Activated naive CD8-positive, alpha-beta T cell treated with anti-CD3 and anti-CD28 coated beads for 36 hours (primary cell): ENCODE results near the gene ANOS1. TPM values are rescaled to one million over a fixed set of nuclear protein-coding genes. Genes with fewer than 3 reads are reported as not detected.
A peak's percentile ranks its signal among the peaks of the same experiment; 100 is the strongest.
"Not testable (repeated sequence)": the region's sequence is repeated elsewhere in the genome, so short reads cannot be mapped to it uniquely, and the experiment has no call there.

ENCODE experiments used
- DNase-seq: peaks from one replicate; pipeline ENCODE4 v3.0.0; 2021
- H3K27ac Mint-ChIP-seq: one replicate; pipeline ENCODE4 v1.8.0; 2022; ENCODE audit warnings: mild to moderate bottlenecking, moderate library complexity, mixed read lengths
- H3K27me3 Mint-ChIP-seq: one replicate; pipeline ENCODE4 v1.8.0; 2022; ENCODE audit warnings: mild to moderate bottlenecking, mixed read lengths
- H3K36me3 Mint-ChIP-seq: one replicate; pipeline ENCODE4 v1.8.0; 2021; ENCODE audit warnings: mild to moderate bottlenecking, mixed read lengths
- H3K4me1 Mint-ChIP-seq: one replicate; pipeline ENCODE4 v1.8.0; 2021; ENCODE audit warnings: mixed read lengths
- H3K4me3 Mint-ChIP-seq: one replicate; pipeline ENCODE4 v1.8.0; 2022; ENCODE audit warnings: mild to moderate bottlenecking, moderate library complexity, mixed read lengths
- H3K9me3 Mint-ChIP-seq: one replicate; pipeline ENCODE4 v1.8.0; 2022; ENCODE audit warnings: mixed read lengths
- total RNA-seq, 2 experiments: library from RNA; stranded (reverse); gene quantifications; one replicate each; pipeline ENCODE4 v1.2.3, GENCODE V29; 2021

The ANOS1 gene
- total RNA-seq, result not detected

GRCh38 chrX:8731559-8732395 lies at the start of gene ANOS1:
Gene ANOS1 (minus strand): TSS chrX:8732137. CDS start chrX:8732036, 101 bp downstream.
- Mint-ChIP-seq H3K36me3 (no peaks in the 10 kb centered on the region), H3K27me3 (peaks cover 40% of the 10 kb centered on the region), H3K4me3 (no peak within 1 kb of the TSS), H3K27ac (no peak within 1 kb of the TSS), H3K9me3 (no peaks in the 10 kb centered on the region), H3K4me1 (no peaks in the 10 kb centered on the region)
- DNase-seq, result no peak

DNA sequence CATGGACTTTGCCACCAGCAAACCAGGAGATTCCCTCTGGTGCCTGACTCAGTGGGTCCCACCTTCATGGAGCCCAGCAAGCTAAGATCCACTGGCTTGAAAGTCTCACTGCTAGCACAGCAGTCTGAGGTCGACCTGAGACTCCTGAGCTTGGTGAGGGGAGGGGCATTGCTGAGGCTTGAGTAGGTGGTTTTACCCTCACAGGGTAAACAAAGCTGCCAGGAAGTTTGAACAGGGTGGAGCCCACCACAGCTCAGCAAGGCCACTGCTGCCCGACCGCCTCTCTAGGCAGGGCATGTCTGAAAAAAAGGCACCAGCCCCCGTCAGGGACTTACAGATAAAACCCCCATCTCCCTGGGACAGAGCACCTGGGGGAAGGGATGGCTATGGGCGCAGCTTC lies 41.2 kb upstream of the ANOS1 start:
- Mint-ChIP-seq H3K27ac (no peak overlapping the region), H3K9me3 (peaks cover 11% of the 10 kb centered on the region), H3K36me3 (peaks cover 2% of the 10 kb centered on the region), H3K27me3 (no peaks in the 10 kb centered on the region), H3K4me3 (no peak overlapping the region), H3K4me1 (peaks cover 5% of the 10 kb centered on the region)
- DNase-seq, result no peak

DNA sequence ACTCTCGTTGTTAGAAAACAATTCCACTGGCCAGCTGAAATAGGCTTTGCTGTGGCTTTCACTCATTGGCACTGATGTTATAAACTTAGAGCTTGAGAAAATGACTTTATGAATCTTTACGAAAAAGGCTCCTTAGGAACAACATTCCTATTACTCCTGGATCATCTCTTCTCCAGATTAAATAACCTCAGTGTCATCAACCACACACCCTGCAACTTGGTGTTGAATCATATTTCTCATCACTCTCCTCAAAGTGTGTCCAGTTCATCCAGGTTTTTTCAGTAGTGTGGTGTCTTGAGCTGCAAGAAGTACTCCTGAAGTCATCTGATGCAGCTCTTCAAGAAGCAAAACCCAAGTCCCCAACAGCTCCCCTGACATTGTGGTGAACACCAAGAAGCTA lies 28.1 kb upstream of the ANOS1 start:
- no peak overlapping the region for H3K4me3 Mint-ChIP-seq
- H3K27ac Mint-ChIP-seq, result no peak overlapping the region
- H3K27me3 Mint-ChIP-seq, result peaks cover 4% of the 10 kb centered on the region
- H3K9me3 Mint-ChIP-seq, result no peaks in the 10 kb centered on the region
- no peak for DNase-seq
- peaks cover 2% of the 10 kb centered on the region for H3K4me1 Mint-ChIP-seq
- H3K36me3 Mint-ChIP-seq, result no peaks in the 10 kb centered on the region

GRCh38 chrX:8758706-8759105 lies 26.8 kb upstream of the ANOS1 start:
- not testable (repeated sequence) for DNase-seq, H3K27me3 Mint-ChIP-seq, H3K4me1 Mint-ChIP-seq, H3K27ac Mint-ChIP-seq, H3K36me3 Mint-ChIP-seq, H3K4me3 Mint-ChIP-seq, H3K9me3 Mint-ChIP-seq

DNA sequence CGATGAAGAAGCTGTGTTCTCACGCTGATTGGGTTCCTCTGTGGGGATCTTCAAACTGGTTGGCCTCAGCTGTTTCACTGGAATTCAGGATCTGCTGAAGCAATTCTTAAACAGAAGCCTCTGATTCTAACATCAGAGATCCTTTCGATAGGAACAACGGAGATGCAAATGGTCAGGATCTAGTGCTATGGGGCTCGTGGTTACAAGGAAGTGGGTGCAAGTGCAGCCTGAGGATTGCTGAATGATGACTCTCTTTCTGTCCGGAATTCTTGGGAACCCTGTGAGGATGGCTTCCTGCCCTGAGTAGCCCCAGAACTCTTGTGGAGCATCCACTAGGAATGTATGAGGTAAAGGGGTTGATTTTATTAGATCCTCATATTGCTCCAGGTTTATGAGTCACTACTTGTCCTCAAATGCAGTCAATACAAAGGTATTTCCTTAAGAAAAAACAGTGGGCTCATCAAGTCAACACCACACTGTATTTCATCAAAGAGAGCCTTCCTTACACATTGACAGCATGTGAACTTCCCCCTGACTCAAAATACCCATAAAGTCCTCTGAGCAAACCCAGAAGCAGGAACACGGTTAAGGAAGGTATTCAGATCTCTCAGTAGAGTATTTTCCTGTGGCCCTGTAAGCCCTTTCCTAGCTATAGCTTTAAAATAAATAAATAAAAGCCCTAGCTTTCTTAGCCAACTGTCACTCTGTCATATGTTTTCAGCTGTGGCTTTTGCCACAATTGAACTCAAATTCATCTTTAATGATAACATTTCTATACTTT lies 25.9 kb upstream of the ANOS1 start:
- H3K4me3 Mint-ChIP-seq, H3K4me1 Mint-ChIP-seq, H3K9me3 Mint-ChIP-seq, DNase-seq, H3K27me3 Mint-ChIP-seq, H3K27ac Mint-ChIP-seq, H3K36me3 Mint-ChIP-seq: not testable (repeated sequence)

DNA sequence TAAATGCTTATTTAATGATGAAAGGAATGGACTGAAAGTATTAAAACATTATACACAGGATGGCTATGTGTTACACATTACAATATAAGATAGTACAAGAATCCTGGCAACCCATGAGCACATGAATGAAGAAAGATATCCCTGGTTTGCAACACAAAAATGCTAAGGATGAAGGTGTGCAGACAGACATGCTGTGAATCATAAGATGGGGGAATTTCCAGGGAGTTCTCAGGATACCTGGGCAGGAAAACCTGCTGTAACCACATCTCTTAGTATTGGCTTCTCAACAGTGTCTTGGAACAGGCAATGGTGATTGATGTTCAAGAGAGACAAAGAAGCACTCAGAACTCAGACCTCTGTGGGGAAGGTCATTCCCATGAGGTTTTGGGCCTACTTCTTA lies 23.9 kb upstream of the ANOS1 start:
- Mint-ChIP-seq H3K27ac (no peak overlapping the region), H3K4me3 (no peak overlapping the region), H3K9me3 (no peaks in the 10 kb centered on the region), H3K4me1 (peaks cover 2% of the 10 kb centered on the region), H3K27me3 (no peaks in the 10 kb centered on the region), H3K36me3 (no peaks in the 10 kb centered on the region)
- DNase-seq, result no peak

GRCh38 chrX:8755116-8755515 lies 23.2 kb upstream of the ANOS1 start:
- H3K27ac Mint-ChIP-seq, result no peak overlapping the region
- peaks cover 2% of the 10 kb centered on the region for H3K4me1 Mint-ChIP-seq
- no peaks in the 10 kb centered on the region for H3K9me3 Mint-ChIP-seq
- peak; percentile 12 for DNase-seq
- no peaks in the 10 kb centered on the region for H3K27me3 Mint-ChIP-seq
- H3K36me3 Mint-ChIP-seq, result no peaks in the 10 kb centered on the region
- H3K4me3 Mint-ChIP-seq, result no peak overlapping the region

DNA sequence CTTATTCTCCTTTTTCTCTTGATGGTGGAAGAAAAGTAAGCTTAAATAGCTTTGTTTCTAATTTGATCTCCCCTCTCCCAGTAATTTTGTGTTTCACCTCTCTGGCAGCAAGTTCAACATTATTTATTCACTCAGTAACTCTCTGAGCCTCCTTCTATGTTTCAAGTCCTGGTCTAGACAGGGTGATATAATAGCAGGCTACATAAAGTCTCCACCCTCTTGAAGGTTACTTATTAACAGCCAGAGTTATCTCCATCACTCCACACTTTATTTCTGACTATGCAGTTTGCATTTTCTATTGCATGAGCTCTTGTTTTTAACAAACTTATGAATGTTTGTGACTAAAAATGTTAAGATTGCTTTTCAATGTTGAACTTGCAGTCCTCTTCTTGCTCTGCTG lies 17.8 kb upstream of the ANOS1 start:
- no peak for DNase-seq
- Mint-ChIP-seq H3K27ac (no peak overlapping the region), H3K27me3 (peaks cover 9% of the 10 kb centered on the region), H3K4me1 (no peaks in the 10 kb centered on the region), H3K36me3 (no peaks in the 10 kb centered on the region), H3K4me3 (no peak overlapping the region), H3K9me3 (no peaks in the 10 kb centered on the region)

DNA sequence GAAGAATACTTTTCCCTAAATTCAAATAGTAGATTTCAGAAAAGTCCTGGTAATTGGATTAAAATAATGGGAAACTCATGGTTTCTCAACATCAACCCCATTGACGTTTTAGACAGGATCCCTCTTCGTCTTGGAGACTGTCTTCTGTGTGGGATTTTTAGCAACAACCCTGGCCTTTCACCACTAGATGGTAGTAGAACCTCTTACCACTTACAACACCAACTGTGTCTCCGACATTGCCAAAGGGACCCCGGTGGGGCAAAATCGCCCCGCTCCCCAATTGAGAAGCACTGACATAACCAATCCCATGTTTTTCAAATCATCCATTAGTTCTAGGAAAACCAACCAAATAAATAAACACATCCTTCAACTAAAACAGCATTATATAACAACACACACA lies 16.9 kb upstream of the ANOS1 start:
- Mint-ChIP-seq H3K4me1 (no peaks in the 10 kb centered on the region), H3K36me3 (no peaks in the 10 kb centered on the region)
- DNase-seq, result no peak

DNA sequence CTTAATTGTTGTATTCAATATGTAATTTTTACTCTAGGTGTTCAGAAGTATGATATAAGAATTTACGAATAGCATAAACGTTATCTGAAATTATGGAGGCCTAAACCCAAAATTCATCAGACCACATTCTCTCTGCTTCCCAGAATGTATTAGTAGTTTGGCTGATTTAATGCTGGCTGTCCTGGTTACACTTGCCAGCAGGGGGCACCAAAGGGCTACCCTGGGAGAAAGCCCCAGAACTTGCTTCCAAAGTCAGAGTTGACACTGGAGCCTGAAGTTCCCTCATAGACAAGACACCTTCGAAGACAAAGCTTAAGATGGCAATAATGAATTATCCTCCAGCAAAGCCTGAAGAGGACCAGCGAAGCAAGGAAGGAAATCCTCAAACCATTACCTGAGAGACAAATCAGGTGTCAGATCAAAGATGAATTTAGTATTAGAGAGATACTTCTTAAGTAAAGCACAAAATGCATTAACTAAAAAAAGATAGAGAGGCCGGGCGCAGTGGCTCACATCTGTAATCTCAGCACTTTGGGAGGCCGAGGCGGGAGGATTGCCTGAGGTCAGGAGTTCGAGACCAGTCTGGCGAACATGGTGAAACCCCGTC lies 11.3 kb upstream of the ANOS1 start:
- H3K27ac Mint-ChIP-seq, result no peak overlapping the region
- peaks cover 5% of the 10 kb centered on the region for H3K27me3 Mint-ChIP-seq
- H3K36me3 Mint-ChIP-seq, result no peaks in the 10 kb centered on the region
- H3K4me1 Mint-ChIP-seq, result no peaks in the 10 kb centered on the region
- no peak overlapping the region for H3K4me3 Mint-ChIP-seq
- no peaks in the 10 kb centered on the region for H3K9me3 Mint-ChIP-seq
- peak; percentile 33 for DNase-seq

More for the DNA sequence above, 16.9 kb upstream of the ANOS1 start:
- peaks cover 9% of the 10 kb centered on the region for H3K27me3 Mint-ChIP-seq
- no peak overlapping the region for H3K4me3 Mint-ChIP-seq
- no peak overlapping the region for H3K27ac Mint-ChIP-seq
- H3K9me3 Mint-ChIP-seq, result no peaks in the 10 kb centered on the region

DNA sequence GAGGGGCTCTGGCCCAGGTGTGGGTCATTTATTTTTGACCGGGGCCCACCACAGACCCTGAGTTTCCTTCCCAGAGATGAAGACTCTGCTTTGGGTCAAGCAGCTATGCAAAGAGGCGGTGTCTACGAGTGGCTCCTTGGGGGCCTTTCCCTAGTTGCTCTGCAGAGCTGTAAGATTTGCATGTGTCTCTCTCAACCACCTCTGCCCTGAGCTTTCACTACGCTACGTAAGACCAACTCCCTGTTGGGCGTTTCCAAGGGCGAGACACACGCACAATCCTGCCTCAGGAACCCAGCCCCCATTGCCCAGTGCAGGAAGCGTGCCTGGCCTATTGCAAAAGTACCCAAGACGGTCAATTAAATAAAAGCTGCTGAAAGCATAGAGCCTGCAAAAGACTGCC lies 10.0 kb upstream of the ANOS1 start:
- Mint-ChIP-seq H3K27ac (no peak overlapping the region), H3K9me3 (no peaks in the 10 kb centered on the region), H3K27me3 (peaks cover 5% of the 10 kb centered on the region), H3K4me3 (no peak overlapping the region), H3K4me1 (no peaks in the 10 kb centered on the region), H3K36me3 (no peaks in the 10 kb centered on the region)
- DNase-seq, result no peak

GRCh38 chrX:8738588-8739189 lies 6.8 kb upstream of the ANOS1 start:
- H3K9me3 Mint-ChIP-seq, result no peaks in the 10 kb centered on the region
- no peaks in the 10 kb centered on the region for H3K36me3 Mint-ChIP-seq
- H3K4me3 Mint-ChIP-seq, result no peak overlapping the region
- H3K27me3 Mint-ChIP-seq, result peaks cover 9% of the 10 kb centered on the region
- DNase-seq, result no peak
- no peaks in the 10 kb centered on the region for H3K4me1 Mint-ChIP-seq
- no peak overlapping the region for H3K27ac Mint-ChIP-seq

GRCh38 chrX:8737883-8738282 lies 5.9 kb upstream of the ANOS1 start:
- no peak for DNase-seq
- no peaks in the 10 kb centered on the region for H3K4me1 Mint-ChIP-seq
- no peaks in the 10 kb centered on the region for H3K9me3 Mint-ChIP-seq
- peaks cover 15% of the 10 kb centered on the region for H3K27me3 Mint-ChIP-seq
- no peak overlapping the region for H3K4me3 Mint-ChIP-seq
- H3K27ac Mint-ChIP-seq, result no peak overlapping the region
- H3K36me3 Mint-ChIP-seq, result no peaks in the 10 kb centered on the region

- Mint-ChIP-seq H3K4me3 (no peak overlapping the region), H3K27me3 (peaks cover 41% of the 10 kb centered on the region), H3K9me3 (no peaks in the 10 kb centered on the region), H3K4me1 (no peaks in the 10 kb centered on the region), H3K27ac (no peak overlapping the region), H3K36me3 (no peaks in the 10 kb centered on the region)
- DNase-seq, result no peak
These were observed 952 bp downstream of the ANOS1 start for GRCh38 chrX:8730812-8731558.
